HG03175 (cell line): ENCODE data around the gene SEPTIN11.
A peak's percentile ranks its signal among the peaks of the same experiment; 100 is the strongest.

Source experiments
- ATAC-seq: cut with Tn5 transposase; IDR thresholded peaks from one replicate; pipeline ENCODE4 v1.9.1; 2021; ENCODE audit warnings: mild to moderate bottlenecking, moderate library complexity; ENCODE audit not compliant: unreplicated experiment

Gene SEPTIN11

DNA sequence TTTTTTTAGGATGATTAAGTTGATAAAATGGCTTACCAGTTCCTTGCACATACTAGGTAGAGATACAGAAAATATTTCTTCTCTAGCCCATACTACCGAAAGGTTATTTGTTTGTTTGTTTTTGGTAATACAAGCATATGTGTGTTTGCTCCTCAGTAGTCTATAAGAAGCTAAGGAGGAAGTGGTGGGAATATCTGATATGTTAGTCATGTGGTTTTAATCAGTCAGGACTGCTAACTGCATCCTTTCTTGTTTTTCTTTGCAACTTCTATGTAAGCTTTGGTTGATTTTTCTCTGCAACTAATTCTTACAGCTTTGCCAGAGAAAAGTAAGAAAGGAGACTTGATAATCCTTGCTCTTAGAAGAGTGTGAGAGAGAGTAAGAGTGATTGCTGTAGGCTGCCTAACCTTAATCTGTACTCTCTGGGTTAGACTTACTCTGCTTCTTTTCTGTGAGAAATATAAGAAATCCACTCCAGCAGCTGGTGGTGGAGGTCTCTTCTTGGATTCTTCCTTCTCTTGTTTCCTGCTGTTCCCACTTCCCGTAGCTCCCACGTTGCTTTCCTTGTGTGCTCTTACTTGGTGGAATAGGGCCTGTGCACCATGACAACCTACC lies 28.3 kb downstream of the SEPTIN11 start:
- no peak for ATAC-seq

DNA sequence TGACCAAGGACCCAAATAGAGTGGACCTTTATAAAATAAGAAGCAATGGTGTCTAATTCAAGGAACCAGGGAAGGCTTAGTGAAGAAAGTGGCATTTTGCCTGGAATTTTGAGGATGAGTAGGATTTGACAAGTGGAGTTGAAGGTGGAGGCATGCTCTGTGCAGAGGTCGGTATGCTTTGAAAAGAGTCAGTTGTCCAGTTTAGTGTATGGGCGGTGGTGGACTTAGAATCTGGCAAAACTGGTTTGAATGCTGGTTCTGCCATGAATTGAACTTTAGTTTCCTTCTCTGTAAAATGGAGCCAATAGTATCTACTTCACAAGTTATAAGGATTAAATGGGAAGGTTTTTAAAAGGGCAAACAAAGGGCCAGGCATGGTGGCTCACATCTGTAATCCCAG lies 29.7 kb downstream of the SEPTIN11 start:
- no peak for ATAC-seq

DNA sequence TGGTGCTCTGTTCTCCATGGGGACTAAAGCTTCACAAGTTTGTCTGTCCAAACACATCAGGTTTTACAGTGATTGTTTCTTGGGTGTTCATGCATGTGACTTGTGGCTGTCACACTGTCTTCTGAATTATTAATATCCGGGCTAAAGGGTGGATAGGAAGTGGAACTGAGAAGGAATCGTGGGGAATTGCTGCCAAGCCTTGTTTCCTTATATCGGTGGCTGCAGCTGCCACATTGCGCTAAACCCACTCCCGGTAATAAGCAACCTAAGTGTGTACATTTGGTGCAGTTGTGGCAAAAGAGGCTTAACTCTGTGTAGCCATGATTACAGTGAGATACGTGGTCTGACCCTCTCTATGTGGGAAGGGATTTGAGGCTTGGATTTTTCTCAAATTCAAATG lies 30.7 kb downstream of the SEPTIN11 start:
- no peak for ATAC-seq

DNA sequence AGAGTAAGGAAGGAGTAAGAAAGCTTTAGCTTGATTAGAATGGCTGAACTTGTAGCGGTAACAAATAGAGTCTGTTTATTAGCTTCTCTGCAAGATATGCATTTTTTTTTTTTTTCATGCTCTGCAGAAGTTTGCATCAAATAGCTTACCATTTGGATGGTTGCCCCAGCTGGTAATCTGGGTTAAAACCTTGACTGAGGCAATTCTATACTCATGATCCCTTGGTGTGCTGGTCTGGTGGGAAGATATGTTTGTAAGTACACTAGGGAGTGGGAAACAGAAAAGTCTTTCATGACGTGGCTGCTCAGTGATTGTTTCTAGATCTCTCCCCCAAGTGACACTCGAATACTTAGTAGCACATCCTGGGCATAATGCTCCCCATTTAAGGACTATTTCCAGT lies 32.1 kb downstream of the SEPTIN11 start:
- no peak for ATAC-seq

DNA sequence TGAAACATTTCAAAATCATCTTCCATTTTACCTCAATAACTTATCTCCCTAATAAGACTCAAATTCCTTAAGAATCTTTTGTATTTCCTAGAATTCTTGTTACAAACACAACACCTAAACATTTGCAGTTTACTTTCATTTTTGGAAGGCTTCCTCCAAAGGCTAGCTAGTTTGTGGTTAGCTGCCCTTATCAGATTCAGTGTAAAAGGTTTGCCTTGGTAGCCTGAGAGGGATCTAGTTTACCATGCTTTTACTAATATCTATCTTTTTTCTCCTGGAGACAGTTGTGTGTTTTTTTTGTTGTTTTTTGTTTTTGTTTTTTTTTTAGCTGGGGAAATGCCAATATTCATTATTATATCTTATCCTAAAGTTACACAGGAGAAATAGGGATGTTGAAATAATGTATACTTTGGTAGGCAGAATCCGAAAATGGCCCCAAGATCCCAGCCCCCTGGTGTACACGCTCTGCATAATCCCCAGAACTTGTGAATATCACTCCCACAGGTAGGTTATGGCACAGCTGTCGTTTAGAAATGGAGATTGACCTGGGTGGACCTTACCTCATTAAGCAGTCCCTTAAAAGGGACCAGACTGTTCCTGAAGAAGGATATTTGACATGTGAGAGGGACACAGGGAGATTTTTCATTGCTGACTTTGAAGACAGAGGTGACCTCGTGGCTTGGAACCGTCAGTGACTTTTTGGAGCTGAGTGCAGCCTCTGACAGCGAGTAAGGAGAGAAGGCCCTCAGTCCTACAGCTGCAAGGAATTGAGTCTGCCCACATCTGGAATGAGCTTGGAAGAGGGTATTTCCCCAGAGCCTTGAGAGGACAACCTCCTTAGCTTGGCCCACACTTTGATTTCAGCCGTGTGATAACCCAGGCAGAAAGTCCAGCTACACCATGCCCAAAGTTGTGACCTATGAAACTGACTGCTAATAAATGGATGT lies 33.4 kb downstream of the SEPTIN11 start:
- no peak for ATAC-seq

DNA sequence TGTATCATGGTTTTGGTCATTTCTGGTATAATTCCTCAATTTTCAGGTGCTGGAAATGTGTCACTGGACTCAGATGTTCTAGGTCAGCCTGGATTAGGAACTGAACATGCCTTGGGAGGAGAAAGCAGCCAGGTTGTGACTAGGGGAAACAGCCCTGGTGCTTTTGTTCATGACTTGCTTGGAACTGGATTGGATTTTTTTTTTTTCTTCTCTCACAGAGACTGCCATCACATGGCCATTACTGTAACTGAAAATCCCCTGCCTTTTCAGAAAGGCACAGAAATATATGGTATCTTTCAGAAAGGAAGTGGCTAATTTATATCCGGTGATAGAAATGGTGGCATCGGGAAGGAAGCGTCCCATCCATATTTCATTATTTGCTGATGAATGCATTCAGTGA lies 34.6 kb downstream of the SEPTIN11 start:
- ATAC-seq = peak; percentile 64

DNA sequence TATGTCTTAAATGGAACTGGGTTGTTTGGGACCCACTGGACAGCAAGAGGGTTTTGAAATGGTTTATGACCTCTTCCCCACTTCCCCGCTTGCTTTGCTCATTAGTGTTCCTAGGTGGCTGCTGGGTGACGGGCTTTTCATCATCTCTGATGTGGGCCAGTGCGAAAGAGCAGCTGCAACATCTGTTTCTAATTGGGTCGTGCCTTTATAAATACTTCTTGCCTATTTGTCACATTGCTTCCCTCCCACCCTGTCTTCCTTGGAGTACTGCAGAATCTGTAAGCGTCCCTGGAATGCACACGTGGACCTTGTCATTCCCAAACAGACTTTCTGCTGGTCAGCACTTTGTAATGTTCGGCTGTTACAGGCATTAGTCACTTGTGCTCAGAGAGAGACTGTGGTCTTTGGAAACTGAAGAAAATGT lies 35.2 kb downstream of the SEPTIN11 start:
- ATAC-seq = no peak

DNA sequence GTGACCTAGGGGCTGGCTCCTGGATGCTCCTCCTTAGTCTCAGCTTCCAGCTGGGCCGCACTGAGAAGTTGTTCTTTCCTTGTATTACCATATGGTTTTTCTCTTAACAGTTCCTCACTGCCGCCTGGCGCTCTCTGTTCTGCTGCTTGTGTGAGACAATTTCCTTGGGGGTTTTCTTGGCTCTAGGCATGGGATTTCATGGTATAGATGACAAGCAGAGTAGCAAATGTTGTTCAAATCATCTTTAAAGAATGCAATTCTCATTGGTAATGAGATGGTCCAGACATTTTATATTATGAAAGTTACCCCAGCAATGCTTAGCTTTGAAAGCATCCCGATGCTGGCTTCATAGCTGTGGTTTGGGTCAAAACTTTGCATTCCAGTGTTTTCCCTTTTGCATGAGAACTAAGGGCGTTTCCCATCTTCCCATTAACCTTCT lies 37.6 kb downstream of the SEPTIN11 start:
- ATAC-seq = no peak

DNA sequence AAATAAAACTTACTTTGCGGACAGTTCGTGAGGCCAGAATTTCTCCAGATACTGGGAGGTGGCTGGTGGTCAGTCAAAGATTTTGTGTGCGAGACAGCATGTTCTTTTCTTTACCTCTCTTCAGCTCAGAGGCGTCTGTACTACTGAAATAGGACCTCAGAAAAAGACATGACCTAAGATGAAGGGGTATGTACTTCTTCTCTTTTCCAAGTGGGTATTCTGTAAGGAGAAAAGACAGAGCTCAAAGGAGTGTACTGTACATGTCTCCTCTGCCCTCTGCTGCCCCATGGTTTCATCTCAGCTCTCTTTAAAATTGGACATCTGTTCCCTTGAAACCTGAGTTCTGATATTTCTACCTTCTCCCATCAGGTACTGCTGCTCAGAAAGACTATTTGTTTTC lies 38.1 kb downstream of the SEPTIN11 start:
- no peak for ATAC-seq

DNA sequence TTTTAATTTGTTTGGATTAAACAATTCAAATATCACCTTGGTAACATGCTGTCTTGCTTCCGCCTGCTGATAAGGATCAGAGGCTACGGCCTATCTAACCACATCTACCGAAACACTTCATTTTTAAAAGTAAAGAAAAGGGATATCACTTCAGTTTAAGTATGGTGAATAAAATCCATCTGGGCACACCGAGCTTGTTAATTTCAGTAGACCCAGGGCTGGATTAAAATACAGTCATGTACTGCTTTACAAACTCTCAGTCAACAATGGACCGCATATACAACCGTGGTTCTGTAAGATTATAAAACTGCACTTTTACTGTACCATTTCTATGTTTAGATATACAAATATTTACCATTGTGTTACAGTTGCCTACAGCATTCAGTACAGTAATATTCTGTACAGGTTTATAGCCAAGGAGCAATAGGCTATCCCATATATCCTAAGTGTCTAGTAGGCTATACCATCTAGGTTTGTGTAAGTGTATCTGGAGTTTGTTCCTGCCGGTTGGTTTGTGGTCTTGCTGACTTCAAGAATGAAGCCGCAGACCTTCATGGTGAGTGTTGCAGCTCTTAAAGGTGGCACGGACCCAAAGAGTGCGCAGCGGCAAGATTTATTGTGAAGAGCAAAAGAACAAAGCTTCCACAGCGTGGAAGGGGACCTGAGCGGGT lies 40.0 kb downstream of the SEPTIN11 start:
- ATAC-seq = no peak

DNA sequence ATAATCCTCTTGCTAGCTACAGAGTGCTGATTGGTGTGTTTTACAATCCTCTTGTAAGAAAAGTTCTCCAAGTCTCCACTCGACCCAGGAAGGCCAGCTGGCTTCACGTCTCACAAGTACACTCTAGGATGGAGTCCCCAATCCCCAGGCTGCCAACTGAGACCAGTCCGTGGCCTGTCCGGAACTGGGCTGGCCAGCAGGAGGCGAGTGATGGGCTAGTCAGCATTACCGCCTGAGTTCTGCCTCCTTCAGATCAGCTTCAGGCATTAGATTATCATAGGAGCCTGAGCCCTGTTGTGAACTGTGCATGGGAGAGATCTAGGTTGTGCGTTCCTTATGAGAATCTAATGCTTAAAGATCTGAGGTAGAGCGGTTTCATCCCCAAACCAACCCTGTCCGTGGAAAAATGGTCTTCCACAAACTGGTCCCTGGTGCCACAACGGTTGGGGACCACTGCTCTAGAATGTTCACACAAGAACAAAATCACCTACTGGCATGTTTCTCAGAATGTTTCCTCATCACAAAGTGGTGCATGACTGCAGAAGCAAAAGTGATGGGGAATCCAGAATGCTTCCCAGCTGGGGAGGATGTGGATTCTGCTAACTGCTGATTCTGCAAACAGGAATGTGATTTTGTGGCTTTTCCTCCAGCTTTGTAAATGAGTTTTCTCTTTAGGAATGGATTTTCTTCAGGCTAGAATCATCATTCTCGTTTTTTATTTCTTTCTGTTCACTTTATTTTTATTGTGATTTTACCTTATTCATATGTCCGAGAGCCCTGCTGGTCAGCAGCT lies 40.9 kb downstream of the SEPTIN11 start:
- ATAC-seq = no peak

DNA sequence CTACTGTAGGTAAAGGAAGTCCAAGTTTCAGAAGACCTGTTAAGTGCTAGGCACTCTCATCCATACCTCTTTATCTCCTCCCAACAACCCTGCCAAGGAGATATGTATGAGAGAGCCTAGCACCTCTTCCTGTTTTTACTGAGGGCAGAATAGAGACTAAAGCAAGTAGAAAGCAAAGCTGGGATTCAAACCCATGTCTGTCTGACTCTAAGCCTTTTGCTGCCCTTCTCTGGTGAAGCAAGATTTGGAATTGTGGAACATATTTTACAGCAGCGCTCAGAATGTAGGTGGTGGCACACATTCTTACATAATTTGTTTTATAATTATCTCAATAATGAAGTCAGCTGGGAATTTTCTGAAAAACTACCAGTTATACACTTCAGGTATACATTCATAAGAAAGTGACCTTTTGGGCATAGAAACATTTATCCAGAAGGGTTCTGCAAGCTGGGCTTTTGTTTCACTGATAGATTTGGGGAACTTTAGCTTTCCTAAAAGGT lies 41.7 kb downstream of the SEPTIN11 start:
- no peak for ATAC-seq

DNA sequence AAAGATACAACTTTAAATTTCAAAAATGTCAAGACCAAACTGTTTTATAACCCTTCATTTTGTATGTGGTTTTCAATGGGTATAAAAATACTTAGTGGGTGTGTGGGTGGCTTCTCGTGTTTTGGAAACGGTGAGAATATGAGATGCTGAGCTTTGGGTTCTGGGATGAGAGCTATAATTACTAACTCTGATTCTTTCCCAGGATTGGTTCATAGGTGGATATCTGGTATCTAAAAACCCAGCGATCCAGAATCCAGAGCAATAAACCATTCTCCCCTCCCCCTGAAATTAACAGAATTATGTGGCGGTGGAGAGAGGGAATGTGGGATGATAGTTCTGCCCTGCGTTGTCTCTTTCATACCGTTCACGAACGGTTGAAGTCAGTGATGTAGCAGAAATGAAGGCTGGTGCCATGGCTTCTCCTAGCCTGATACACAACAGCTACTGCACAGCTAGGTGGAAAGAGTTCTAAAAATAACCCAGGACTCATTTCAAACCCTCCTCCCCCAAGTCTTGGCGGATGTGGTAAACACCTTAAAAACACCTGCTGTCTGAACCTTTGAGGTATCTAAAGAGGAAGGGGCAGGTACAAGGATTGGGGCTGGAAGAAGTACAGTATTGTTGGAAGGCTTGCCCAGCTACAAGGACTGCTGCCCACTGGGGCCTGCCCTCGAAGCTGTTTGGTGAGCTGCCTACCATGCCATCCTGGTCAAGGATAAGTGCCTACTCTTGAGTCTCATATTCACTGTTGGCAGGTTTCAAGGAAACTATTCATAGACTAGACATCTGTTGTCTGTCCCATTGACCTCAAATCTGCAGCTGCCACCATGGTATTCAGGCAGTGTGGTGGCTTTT lies 44.5 kb downstream of the SEPTIN11 start:
- peak; percentile 91 for ATAC-seq

DNA sequence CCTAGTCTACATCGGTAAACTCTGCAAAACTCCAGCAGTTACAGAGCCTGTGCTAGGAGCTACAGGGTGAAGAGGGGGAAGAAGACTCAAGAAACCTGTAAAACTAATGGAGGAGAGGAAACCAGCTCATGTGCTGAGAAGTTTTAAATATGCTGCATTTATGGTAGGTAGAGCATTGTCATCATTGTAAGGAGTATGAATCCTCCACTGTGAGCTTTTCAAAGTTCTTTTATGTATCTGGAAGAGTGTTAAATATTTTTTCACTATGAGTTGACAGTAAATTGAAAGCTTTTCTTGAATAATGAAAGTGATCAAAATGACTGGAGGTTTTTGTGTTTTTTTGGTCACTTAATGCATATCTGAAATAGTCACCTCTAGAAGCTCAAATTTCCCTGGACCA lies 46.2 kb downstream of the SEPTIN11 start:
- no peak for ATAC-seq

DNA sequence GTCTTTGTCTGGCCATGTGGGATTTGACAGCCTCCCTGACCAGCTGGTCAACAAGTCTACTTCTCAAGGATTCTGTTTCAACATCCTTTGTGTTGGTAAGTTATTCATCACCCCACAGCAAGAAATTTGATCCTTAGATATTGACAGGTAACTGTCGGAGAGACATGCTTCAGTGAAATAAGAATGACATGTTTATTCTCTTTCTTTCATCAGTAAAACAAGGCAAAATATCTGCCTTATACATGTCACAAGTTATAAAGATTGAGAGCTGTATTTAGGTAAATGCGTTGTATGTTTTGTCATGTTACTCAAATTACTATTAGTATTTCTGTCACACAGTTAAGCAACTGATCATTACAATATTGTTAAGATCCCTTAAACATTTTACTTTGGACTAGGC lies 46.9 kb downstream of the SEPTIN11 start:
- no peak for ATAC-seq

DNA sequence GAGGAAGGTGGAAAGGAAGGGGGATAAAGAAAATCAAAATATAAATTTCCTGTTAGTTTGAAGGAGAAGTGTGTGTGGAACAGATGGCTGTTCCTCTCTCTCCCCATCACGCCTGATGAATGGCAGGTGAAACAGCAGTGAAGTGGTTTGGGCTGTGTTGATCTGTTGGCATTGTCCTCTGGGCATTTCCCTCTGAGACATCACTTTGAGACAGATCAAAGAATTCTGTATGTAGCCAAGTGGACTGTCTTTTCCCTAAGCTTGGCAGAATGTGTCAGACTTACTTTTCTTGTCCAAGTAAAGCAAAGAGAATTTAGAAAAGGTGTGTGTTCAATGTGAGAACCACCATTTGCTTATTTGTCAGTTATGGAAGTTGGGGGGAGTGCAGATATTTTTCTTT lies 47.5 kb downstream of the SEPTIN11 start:
- no peak for ATAC-seq

DNA sequence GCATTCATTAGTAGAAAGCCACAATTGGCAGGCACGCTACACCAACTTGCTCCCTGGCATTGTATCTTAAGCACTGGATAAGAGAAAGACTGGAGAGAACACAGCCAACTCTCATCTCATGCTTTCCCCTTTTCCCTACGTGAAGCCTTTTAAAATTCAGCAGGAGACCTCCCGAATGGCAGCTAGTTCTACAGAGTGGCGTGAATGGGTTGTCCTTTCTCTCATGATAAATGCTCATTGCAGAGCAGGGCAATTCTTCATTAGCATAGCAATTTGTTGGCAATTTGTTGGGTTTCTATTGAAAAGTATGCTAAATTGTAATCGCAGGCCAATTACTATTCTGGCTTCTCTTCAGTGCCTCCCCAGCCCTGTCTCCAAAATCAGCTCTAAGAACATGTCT lies 48.0 kb downstream of the SEPTIN11 start:
- no peak for ATAC-seq

DNA sequence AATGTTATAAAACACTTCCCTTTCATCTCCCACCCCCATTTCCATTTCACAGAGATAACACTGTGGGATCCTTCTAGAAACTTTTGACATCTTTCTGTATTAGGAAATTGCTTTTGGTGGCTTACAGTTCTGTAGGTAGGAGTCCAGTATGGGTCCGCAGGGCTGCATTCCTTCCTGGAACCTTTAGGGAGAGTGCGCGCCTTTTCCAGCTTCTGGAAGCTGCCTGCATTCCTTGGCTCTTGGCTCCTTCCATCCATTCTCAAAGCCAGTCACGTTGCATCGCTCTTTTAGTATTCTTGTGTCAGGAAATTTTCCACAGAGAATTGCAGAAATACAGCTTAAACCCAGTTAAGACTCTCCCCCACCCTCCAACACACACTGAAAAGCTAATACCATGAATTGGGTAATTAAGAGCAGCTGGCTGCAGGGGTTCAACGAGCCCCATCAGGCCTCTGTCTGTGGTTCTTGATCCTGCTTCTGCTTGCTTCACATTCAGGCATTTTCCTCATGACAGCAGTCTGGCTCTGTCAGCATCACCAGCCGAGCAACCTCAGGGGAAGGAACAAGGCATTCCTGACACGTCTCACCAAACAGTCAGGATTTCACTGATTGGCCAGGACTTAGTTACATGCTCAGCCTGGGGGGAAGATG lies 48.8 kb downstream of the SEPTIN11 start:
- no peak for ATAC-seq
